Measurements from ENCODE around the gene NUDCD2.

Gene NUDCD2

GRCh38 chr5:163451489-163451888, 8.4 kb downstream of the NUDCD2 start:
- H3K4me3 ChIP-seq (IDR thresholded peaks at IDR 0.05; ENCODE audit: insufficient read depth, low read depth, low read length): no peak overlapping the region
- no peaks in the 10 kb centered on the region for H3K4me1 ChIP-seq (ENCODE audit: low read depth, poor library complexity, severe bottlenecking)
- H3K36me3 ChIP-seq (ENCODE audit: insufficient read depth): no peaks in the 10 kb centered on the region
- H2AFZ ChIP-seq (ENCODE audit: low read depth): no peak overlapping the region
- no peak for TF ChIP-seq CTCF (conservative IDR thresholded peaks at IDR 0.05; ENCODE audit: low read depth, low read length)
- no peak overlapping the region for H3K4me2 ChIP-seq
- no peaks in the 10 kb centered on the region for H4K20me1 ChIP-seq (ENCODE audit: insufficient read depth)
- H3K27me3 ChIP-seq (ENCODE audit: insufficient read depth, low read depth): no peaks in the 10 kb centered on the region
- H3K9ac ChIP-seq: no peak overlapping the region
- H3K27ac ChIP-seq: no peak overlapping the region
- no peaks in the 10 kb centered on the region for H3K79me2 ChIP-seq (ENCODE audit: insufficient read depth, low read depth)

DNA sequence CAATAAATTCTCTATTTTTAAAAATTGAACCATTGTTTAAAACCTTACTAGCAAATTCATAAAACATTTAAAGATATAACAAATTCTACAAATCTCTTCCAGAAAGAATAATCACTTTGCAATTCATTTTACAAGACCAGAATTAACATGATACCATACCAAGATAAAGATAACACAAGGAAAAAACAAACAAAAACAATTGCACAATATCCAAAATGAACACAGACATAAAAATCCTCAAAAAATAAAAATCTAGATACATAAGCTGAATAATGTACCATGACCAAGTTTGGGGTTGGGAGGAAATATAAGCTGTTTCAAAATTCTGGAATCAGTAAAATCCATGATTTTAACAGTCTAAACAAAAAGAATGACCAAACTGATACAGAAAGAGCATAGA, 11.4 kb downstream of the NUDCD2 start:
- Histone ChIP-seq H3K27ac (no peak overlapping the region), H3K4me3 (IDR thresholded peaks at IDR 0.05; ENCODE audit: insufficient read depth, low read depth, low read length) (no peak overlapping the region), H4K20me1 (ENCODE audit: insufficient read depth) (no peaks in the 10 kb centered on the region), H3K9ac (no peak overlapping the region), H3K36me3 (ENCODE audit: insufficient read depth) (no peaks in the 10 kb centered on the region), H2AFZ (ENCODE audit: low read depth) (no peak overlapping the region), H3K27me3 (ENCODE audit: insufficient read depth, low read depth) (no peaks in the 10 kb centered on the region), H3K79me2 (ENCODE audit: insufficient read depth, low read depth) (no peaks in the 10 kb centered on the region), H3K4me2 (no peak overlapping the region), H3K4me1 (ENCODE audit: low read depth, poor library complexity, severe bottlenecking) (no peaks in the 10 kb centered on the region)
- no peak for TF ChIP-seq CTCF (conservative IDR thresholded peaks at IDR 0.05; ENCODE audit: low read depth, low read length)

GRCh38 chr5:163447875-163448274, 12.0 kb downstream of the NUDCD2 start:
- Histone ChIP-seq H3K9ac (no peak overlapping the region), H3K27me3 (ENCODE audit: insufficient read depth, low read depth) (no peaks in the 10 kb centered on the region), H3K27ac (no peak overlapping the region), H3K4me2 (no peak overlapping the region), H3K79me2 (ENCODE audit: insufficient read depth, low read depth) (no peaks in the 10 kb centered on the region), H2AFZ (ENCODE audit: low read depth) (no peak overlapping the region), H3K4me3 (IDR thresholded peaks at IDR 0.05; ENCODE audit: insufficient read depth, low read depth, low read length) (no peak overlapping the region), H4K20me1 (ENCODE audit: insufficient read depth) (no peaks in the 10 kb centered on the region), H3K36me3 (ENCODE audit: insufficient read depth) (no peaks in the 10 kb centered on the region), H3K4me1 (ENCODE audit: low read depth, poor library complexity, severe bottlenecking) (no peaks in the 10 kb centered on the region)
- no peak for TF ChIP-seq CTCF (conservative IDR thresholded peaks at IDR 0.05; ENCODE audit: low read depth, low read length)

GRCh38 chr5:163447191-163447590, 12.7 kb downstream of the NUDCD2 start:
- no peak for TF ChIP-seq CTCF (conservative IDR thresholded peaks at IDR 0.05; ENCODE audit: low read depth, low read length)
- Histone ChIP-seq H3K27ac (no peak overlapping the region), H3K79me2 (ENCODE audit: insufficient read depth, low read depth) (no peaks in the 10 kb centered on the region), H3K36me3 (ENCODE audit: insufficient read depth) (peaks cover 7% of the 10 kb centered on the region; the same call in 1 of the 2 replicates), H3K4me2 (no peak overlapping the region), H3K27me3 (ENCODE audit: insufficient read depth, low read depth) (no peaks in the 10 kb centered on the region), H3K4me3 (IDR thresholded peaks at IDR 0.05; ENCODE audit: insufficient read depth, low read depth, low read length) (no peak overlapping the region), H2AFZ (ENCODE audit: low read depth) (no peak overlapping the region), H3K4me1 (ENCODE audit: low read depth, poor library complexity, severe bottlenecking) (no peaks in the 10 kb centered on the region), H3K9ac (no peak overlapping the region), H4K20me1 (ENCODE audit: insufficient read depth) (no peaks in the 10 kb centered on the region)
